Renal pelvis (tissue), 12 donors: ENCODE measurements around the gene NEDD8. TPM values are rescaled to one million over a fixed set of nuclear protein-coding genes. Genes with fewer than 3 reads are reported as not detected.

Source experiments
- DNase-seq: peaks from one replicate; pipeline ENCODE4 v3.0.0-alpha.2; 2013
- long read RNA-seq, 16 experiments: transcript quantifications; one replicate each; lab custom pipeline, GENCODE V29; 2026
- polyA plus RNA-seq, 3 donors: library from polyadenylated mRNA; unstranded; fragments of 120-200 nt; gene quantifications; one replicate each; pipeline ENCODE4 v1.2.1, GENCODE V29; 2013; ENCODE audit not compliant: insufficient read length in 3 of 3

NEDD8 gene
- 100 to 1,000 TPM; 197 to 260 (median 254) TPM for polyA plus RNA-seq
- long read RNA-seq, donor 1, transcript NEDD8-203 (3 exons, 653 nt): minor isoform, 5 of 172 reads
- long read RNA-seq, donor 1, transcript NEDD8-201 (4 exons, 708 nt): major isoform, 159 of 172 reads
- long read RNA-seq, donor 1, partial matches to known transcripts: 0 of 172 reads
- long read RNA-seq, donor 1, other reads (novel, unspliced or antisense): 0 of 172 reads
- long read RNA-seq, donor 2, transcript NEDD8-208 (3 exons, 654 nt): minor isoform, 8 of 177 reads
- long read RNA-seq, donor 2, transcript NEDD8-201 (4 exons, 708 nt): major isoform, 156 of 177 reads
- long read RNA-seq, donor 2, transcript NEDD8-206 (5 exons, 651 nt): minor isoform, 7 of 177 reads
- long read RNA-seq, donor 2, partial matches to known transcripts: 0 of 177 reads
- long read RNA-seq, donor 2, other reads (novel, unspliced or antisense): 0 of 177 reads
- long read RNA-seq, donor 3, transcript NEDD8-201 (4 exons, 708 nt): major isoform, 127 of 147 reads
- long read RNA-seq, donor 3, transcript NEDD8-203 (3 exons, 653 nt): minor isoform, 5 of 147 reads
- long read RNA-seq, donor 3, partial matches to known transcripts: 8 of 147 reads
- long read RNA-seq, donor 3, other reads (novel, unspliced or antisense): 0 of 147 reads
- long read RNA-seq, donor 4, transcript NEDD8-208 (3 exons, 654 nt): minor isoform, 9 of 191 reads
- long read RNA-seq, donor 4, transcript NEDD8-206 (5 exons, 651 nt): minor isoform, 10 of 191 reads
- long read RNA-seq, donor 4, transcript NEDD8-201 (4 exons, 708 nt): major isoform, 166 of 191 reads
- long read RNA-seq, donor 4, partial matches to known transcripts: 0 of 191 reads
- long read RNA-seq, donor 4, other reads (novel, unspliced or antisense): 0 of 191 reads
- long read RNA-seq, donor 5, transcript NEDD8-201 (4 exons, 708 nt): major isoform, 92 of 104 reads
- long read RNA-seq, donor 5, partial matches to known transcripts: 0 of 104 reads
- long read RNA-seq, donor 5, other reads (novel, unspliced or antisense): 0 of 104 reads
- long read RNA-seq, donor 6, transcript NEDD8-201 (4 exons, 708 nt): major isoform, 136 of 257 reads
- long read RNA-seq, donor 6, partial matches to known transcripts: 96 of 257 reads
- long read RNA-seq, donor 6, other reads (novel, unspliced or antisense): 14 of 257 reads
- long read RNA-seq, donor 7, transcript NEDD8-201 (4 exons, 708 nt): major isoform, 146 of 167 reads
- long read RNA-seq, donor 7, partial matches to known transcripts: 11 of 167 reads
- long read RNA-seq, donor 7, other reads (novel, unspliced or antisense): 0 of 167 reads
- long read RNA-seq, donor 8, transcript NEDD8-201 (4 exons, 708 nt): major isoform, 57 of 62 reads
- long read RNA-seq, donor 8, partial matches to known transcripts: 0 of 62 reads
- long read RNA-seq, donor 8, other reads (novel, unspliced or antisense): 0 of 62 reads
- long read RNA-seq, donor 9, transcript NEDD8-208 (3 exons, 654 nt): minor isoform, 5 of 290 reads
- long read RNA-seq, donor 9, transcript NEDD8-201 (4 exons, 708 nt): major isoform, 167 of 290 reads
- long read RNA-seq, donor 9, partial matches to known transcripts: 87 of 290 reads
- long read RNA-seq, donor 9, other reads (novel, unspliced or antisense): 20 of 290 reads
- long read RNA-seq, donor 10, transcript NEDD8-201 (4 exons, 708 nt): major isoform, 149 of 170 reads
- long read RNA-seq, donor 10, transcript NEDD8-206 (5 exons, 651 nt): minor isoform, 7 of 170 reads
- long read RNA-seq, donor 10, partial matches to known transcripts: 6 of 170 reads
- long read RNA-seq, donor 10, other reads (novel, unspliced or antisense): 0 of 170 reads
- long read RNA-seq, donor 11, transcript NEDD8-201 (4 exons, 708 nt): major isoform, 82 of 88 reads
- long read RNA-seq, donor 11, partial matches to known transcripts: 0 of 88 reads
- long read RNA-seq, donor 11, other reads (novel, unspliced or antisense): 0 of 88 reads
- long read RNA-seq, donor 12, transcript NEDD8-206 (5 exons, 651 nt): minor isoform, 7 of 220 reads
- long read RNA-seq, donor 12, transcript NEDD8-201 (4 exons, 708 nt): major isoform, 199 of 220 reads
- long read RNA-seq, donor 12, transcript NEDD8-203 (3 exons, 653 nt): minor isoform, 9 of 220 reads
- long read RNA-seq, donor 12, partial matches to known transcripts: 0 of 220 reads
- long read RNA-seq, donor 12, other reads (novel, unspliced or antisense): 0 of 220 reads
- long read RNA-seq, donor 13, transcript NEDD8-201 (4 exons, 708 nt): major isoform, 86 of 105 reads
- long read RNA-seq, donor 13, partial matches to known transcripts: 10 of 105 reads
- long read RNA-seq, donor 13, other reads (novel, unspliced or antisense): 0 of 105 reads
- long read RNA-seq, donor 14: 0 reads
- long read RNA-seq, donor 15: 0 reads
- long read RNA-seq, donor 16, transcript NEDD8-201 (4 exons, 708 nt): major isoform, 159 of 163 reads
- long read RNA-seq, donor 16, partial matches to known transcripts: 0 of 163 reads
- long read RNA-seq, donor 16, other reads (novel, unspliced or antisense): 0 of 163 reads

DNA sequence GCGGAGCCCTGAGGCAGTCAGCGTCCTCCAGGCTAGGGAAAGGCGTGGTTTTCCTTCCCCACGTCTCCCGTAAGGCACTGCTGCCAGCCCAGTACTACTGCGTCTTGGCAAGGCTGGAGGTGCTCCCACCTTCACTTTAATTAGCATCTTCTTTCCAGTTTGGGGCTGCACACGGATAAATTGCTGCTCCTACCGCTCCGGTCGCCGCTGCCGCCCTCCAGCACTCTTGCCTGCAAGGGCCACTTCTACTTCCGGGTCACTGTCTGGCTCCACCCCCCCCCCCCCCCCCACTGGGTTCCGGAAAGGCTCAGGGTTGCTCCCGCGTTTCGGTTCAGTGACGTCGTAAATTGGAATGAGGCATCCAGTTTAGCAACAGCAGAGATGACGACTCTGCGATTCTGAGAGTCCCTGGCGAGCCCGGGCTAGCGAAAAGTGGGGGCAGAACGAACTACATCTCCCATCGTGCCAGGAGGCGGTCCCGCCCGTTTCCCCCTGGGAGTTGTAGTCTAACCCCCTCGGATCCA is at the start of gene NEDD8:
Gene NEDD8 (minus strand): TSS at position 247 of the 524 bp plus-strand sequence. CDS start 100 bp downstream, at position 147.
- DNase-seq: peak; percentile 90

GRCh38 chr14:24281636-24282035 is 49.5 kb upstream of the NEDD8 start:
- no peak for DNase-seq

DNA sequence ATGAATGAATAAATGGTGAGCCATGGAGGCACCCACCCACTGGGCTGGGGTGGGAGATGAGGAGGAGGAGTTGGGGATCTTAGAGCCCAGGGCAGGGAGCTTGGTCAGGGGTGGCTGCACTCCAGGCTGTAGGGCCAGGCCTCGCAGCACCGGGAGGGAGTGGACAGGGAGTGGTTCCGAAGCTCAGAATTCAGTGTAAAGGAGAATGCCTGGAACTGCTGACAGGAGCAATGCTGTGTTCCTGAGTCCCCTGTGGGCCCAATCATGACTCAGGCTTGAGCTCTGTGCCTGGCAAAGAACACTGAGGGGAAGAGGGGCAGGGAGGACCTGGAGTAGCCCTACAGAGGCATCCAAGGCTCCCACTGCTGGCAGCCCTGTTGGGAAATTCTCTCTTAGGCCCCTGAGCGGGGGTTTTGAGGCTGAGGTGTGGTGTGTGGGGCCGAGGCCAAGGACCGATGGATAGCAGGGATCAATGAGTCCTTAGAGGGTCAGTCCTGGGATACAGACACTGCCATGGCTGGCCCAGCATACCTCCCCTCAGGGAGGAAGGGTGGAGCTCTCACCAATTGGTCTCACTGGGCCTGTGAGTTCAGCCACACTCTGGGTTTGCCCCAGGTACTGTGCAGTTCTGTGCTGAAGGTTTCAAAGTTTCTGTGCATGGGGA is 48.8 kb upstream of the NEDD8 start:
- DNase-seq: no peak

GRCh38 chr14:24279301-24280186 is 47.4 kb upstream of the NEDD8 start:
- DNase-seq: no peak

DNA sequence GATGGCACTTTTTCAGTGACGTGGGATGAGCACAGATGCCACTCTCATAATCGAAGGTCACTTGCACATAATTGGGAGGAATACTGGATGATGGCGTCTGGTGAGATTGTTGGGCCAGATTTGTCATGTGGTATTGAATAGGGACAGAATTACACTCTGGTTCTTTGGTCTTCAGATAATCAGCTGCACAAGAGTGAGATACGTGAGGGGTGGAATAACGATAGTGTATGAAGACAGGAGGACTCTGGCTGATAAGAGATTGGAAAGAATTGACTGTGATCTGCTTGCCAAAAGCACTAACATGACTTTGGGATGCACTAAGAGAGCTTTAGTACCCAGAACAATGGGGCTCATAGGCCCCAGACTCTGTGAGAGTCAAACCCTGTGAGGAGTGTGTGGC is 46.3 kb upstream of the NEDD8 start:
- DNase-seq: no peak

DNA sequence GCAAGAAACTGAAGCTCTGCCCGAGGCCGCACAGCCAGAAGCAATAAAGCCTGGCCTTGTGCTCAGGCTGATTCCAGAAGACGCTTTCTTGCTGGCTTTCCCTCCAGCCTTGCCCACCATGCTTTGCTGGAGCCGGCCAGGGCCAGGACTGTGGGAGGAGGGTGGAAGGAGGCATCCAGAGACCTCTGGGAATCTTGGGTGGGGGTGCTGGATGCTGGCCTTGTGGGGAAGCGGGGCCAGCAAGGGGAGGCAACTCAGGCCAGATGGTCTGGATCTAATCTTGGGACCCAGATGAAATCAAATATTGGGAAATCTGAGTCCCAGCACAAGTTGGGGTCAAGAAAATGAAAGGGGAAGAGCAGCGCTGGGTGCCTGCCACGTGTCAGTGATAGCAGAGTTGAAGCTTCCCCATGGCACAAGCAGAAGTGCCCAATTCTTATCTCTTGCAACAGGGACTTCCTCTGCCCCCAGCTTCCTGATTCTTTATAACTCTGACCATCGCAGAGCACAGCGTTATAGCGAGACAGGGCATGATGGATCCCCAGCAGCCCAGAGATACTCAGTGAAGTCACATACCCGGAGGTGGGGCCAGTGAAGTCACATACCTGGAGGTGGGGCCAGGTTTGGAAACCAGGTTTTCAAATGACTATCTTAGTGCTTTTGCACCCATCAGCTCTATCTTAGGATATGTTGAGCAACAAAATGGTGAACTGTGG is 45.6 kb upstream of the NEDD8 start:
- DNase-seq: no peak

- no peak for DNase-seq
Measured at GRCh38 chr14:24277071-24277470, 44.9 kb upstream of the NEDD8 start.

GRCh38 chr14:24274101-24274543 is 42.0 kb upstream of the NEDD8 start:
- no peak for DNase-seq

GRCh38 chr14:24273422-24273998 is 41.3 kb upstream of the NEDD8 start:
- no peak for DNase-seq

- DNase-seq: no peak
Measured at GRCh38 chr14:24272467-24272866, 40.3 kb upstream of the NEDD8 start.

- no peak for DNase-seq
Measured at GRCh38 chr14:24271834-24272263, 39.7 kb upstream of the NEDD8 start.

- DNase-seq: peak; percentile 91
Measured at GRCh38 chr14:24271134-24271833, 39.1 kb upstream of the NEDD8 start, which contains the start of gene RABGGTA. RABGGTA (minus strand) TSS chr14:24271597; CDS start chr14:24271115, 482 bp downstream.

DNA sequence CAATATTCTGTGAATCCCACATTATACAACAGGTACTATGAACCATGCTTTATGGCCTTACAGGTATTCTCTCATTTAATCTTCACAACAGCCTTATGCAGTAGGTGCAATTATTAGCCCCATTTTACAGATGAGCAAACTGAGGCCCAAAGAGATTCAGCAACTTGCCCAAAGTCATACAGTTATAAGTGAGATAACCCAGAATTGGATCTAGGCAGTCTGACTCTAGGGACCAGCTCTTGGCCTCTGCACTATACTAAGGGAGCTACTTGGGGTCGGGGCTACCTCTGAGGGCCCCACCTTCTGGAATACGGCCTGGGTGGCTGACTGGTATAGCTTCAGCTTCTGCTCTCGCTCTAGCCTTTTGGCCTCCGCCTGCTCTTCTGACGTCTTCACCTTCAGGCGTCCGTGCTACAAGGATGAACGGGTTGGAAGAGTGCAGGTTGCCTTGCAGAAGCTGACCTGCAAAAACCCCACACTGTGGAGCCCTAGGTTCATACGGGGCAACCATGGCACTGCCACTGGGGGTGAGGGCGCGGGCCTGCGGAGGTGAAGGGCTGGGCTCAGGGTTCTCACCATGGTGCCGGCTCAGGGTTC is 38.5 kb upstream of the NEDD8 start:
- DNase-seq: no peak

GRCh38 chr14:24269910-24270536 is 37.9 kb upstream of the NEDD8 start:
- no peak for DNase-seq
